H1 (cell line): ENCODE results near the gene LVRN. TPM values are rescaled to one million over a fixed set of nuclear protein-coding genes. Genes with fewer than 3 reads are reported as not detected.

Experiments
- EGR1 ChIP-seq: IDR thresholded peaks from 2 replicates; pipeline ENCODE4 v1.6.1; 2011; ENCODE audit warnings: low read depth, low read length, borderline replicate concordance
- EZH2 ChIP-seq: fragments of 200-600 bp; sonication (generic); IDR thresholded peaks from 2 replicates; pipeline ENCODE4 v1.7.1; 2012; ENCODE audit warnings: low read depth, mild to moderate bottlenecking, moderate library complexity, low read length, inconsistent platforms; ENCODE audit not compliant: severe bottlenecking
- polyA plus RNA-seq, 7 experiments: library from polyadenylated mRNA; depleted of rRNA in 3 of 7; stranded (reverse) in 5 of 7; unstranded in 2 of 7; fragments of >200 nt in 5 of 7; fragments of 200-250 nt in 2 of 7; gene quantifications; 1 replicate in 5 of 7; 2 replicates in 1 of 7; 4 replicates in 1 of 7; pipeline versions ENCODE4 v1.2.1 to v1.2.3, GENCODE V29; 2011 to 2013; ENCODE audit warnings: missing spikeins in 2 of 7, mixed read lengths in 2 of 7
- total RNA-seq: library from RNA; stranded (reverse); fragmentation: NEBNext Ultra II Directional; extraction: Animal tissue kit (Norgen Biotek cat#: 25700); gene quantifications from 2 replicates; pipeline ENCODE4 v1.2.1, GENCODE V29; 2021

Gene LVRN
- total and polyA plus RNA-seq, 2 of the 8 experiments (the other 6 are each of a cell fraction or from before 2014, with no cell fraction given) = 0.08 to 0.09 TPM

- TF ChIP-seq EZH2 (no peak), EGR1 (no peak)
Measured at GRCh38 chr5:115983519-115983918, 21.2 kb downstream of the LVRN start (continued).
